Epithelial cell of esophagus (primary cell): ENCODE measurements around the gene ZNF624.
A peak's percentile ranks its signal among the peaks of the same experiment; 100 is the strongest.
"Not testable (repeated sequence)": the region's sequence is repeated elsewhere in the genome, so short reads cannot be mapped to it uniquely, and the experiment has no call there.

ENCODE experiments used
- DNase-seq: peaks from one replicate; pipeline ENCODE4 v3.0.0; 2010; ENCODE audit warnings: low read depth
- H3K4me3 ChIP-seq: 2 replicates; pipeline ENCODE4 v1.5.1; 2011; ENCODE audit warnings: mild to moderate bottlenecking, low read length, control low read depth
- CTCF ChIP-seq: IDR thresholded peaks from 2 replicates; pipeline ENCODE4 v1.5.1; 2011; ENCODE audit warnings: low read depth, mild to moderate bottlenecking, low read length, control low read depth, inconsistent platforms; ENCODE audit not compliant: insufficient read depth; ENCODE audit errors: missing control alignments

ZNF624 gene

DNA sequence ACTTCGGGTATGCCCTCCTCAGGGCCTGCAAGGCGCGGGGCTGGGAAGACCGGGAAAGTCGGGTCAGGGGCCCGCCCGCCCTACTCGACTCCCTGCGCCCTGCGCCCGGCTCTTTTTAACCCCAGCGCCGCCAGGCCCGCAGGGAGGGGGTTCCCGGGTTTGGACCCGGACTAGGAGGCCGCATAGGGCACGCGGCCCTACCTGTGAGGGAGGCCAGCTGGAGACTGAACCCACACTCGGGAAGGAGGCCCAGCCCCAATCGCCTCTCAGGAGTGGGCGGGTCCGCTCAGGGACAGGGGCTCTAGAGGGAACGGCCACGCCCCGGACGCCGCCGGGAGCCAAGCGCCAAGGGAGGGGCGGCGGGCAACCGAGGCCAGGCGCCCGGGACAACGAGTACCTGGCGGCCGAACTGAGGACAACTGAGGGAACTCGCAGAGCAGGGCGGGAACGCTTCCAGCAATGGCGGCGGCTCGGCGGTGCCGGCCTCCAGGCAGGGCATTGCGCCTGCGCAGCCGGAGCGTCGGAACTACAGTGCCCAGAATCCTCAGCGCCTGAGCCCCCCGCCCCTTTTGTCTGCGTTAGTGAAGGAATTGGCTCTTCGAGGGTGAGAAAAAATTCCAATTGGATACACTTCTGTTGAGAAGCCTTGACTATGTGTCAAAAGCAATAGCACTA, at the start of gene ZNF624:
Gene ZNF624 (minus strand): TSS at position 484 of the 675 bp plus-strand sequence.
- no peak for TF ChIP-seq CTCF
- DNase-seq, result peak; percentile 93
- H3K4me3 ChIP-seq, result peak within 1 kb of the TSS; percentile 58

- H3K4me3 ChIP-seq, DNase-seq: not testable (repeated sequence)
Measured at GRCh38 chr17:16697603-16698002, 44.0 kb upstream of the ZNF624 start.

- H3K4me3 ChIP-seq, DNase-seq: not testable (repeated sequence)
Measured at GRCh38 chr17:16690447-16690846, 36.8 kb upstream of the ZNF624 start.

- TF ChIP-seq CTCF, result peak; percentile 10
- not testable (repeated sequence) for H3K4me3 ChIP-seq, DNase-seq
Measured at GRCh38 chr17:16689731-16690281, 36.2 kb upstream of the ZNF624 start, which contains the start of gene CCDC144A. CCDC144A (plus strand) TSS chr17:16690241; CDS start chr17:16690401, 160 bp downstream.

- H3K4me3 ChIP-seq, DNase-seq: not testable (repeated sequence)
Measured at GRCh38 chr17:16687151-16687550, 33.5 kb upstream of the ZNF624 start.

GRCh38 chr17:16686019-16686418, 32.4 kb upstream of the ZNF624 start:
- H3K4me3 ChIP-seq, result not testable (repeated sequence)
- peak; percentile 20 for DNase-seq

GRCh38 chr17:16683290-16684138, 29.9 kb upstream of the ZNF624 start:
- DNase-seq, H3K4me3 ChIP-seq: not testable (repeated sequence)

- no peak for TF ChIP-seq CTCF
- H3K4me3 ChIP-seq, result no peak overlapping the region
- DNase-seq, result no peak
Measured at GRCh38 chr17:16676676-16677268, 23.1 kb upstream of the ZNF624 start.

DNA sequence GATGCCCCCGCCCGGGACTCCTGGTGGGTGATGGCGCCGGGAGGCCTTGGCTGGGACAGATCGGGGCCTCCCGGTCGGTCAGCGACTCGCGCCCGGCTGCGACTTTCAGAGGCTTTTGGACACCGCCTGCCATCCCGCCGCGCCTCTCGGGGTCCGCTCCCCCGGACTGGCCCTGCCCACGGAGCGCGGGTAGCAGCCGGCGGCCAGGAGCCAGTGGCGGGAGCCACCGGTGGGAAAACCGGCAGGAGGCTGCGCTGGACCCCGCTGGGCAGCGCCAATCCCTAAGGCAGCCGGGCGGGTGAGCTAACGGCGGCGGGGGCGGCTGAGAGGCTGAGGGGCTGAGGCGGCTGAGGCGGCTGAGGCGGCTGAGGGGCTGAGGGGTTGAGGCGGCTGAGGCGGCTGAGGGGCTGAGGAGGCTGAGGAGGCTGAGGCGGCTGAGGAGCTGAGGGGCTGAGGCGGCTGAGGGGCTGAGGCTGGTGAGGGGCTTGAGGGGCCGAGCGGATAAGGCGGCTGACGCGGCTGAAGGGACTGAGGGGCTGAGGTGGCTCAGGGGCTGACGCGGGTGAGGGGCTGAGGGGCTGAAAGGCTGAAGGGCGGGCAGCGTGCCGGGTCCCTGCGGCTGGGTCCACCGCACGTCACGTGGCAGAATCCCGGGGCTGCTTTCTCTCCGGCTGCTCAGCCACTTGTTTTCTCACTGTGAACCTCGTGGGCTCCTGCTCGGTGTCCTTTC, 13.4 kb upstream of the ZNF624 start:
- DNase-seq, result not testable (repeated sequence)
- peak overlapping the region; percentile 48 for H3K4me3 ChIP-seq

DNA sequence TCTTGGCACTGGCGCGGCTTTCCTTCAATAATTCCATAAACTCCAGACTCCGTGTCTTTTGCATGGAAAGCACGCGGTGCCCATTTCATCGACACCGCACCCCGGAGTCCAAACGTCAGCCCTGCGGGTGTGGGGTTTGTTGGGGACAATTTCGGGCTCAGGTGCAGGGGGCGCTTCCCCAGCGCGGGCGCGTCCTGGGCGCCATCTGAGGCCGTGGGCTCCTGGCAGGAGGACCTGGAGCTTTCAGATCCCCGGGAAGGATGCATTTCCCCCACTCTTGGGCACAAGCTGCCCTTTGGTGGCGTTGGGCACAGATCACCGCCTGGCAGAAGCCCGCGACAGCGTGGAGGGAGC, 12.9 kb upstream of the ZNF624 start:
- H3K4me3 ChIP-seq, result peak overlapping the region; percentile 48
- not testable (repeated sequence) for DNase-seq
